Measurements from ENCODE around the gene SNRNP25. TPM values are rescaled to one million over a fixed set of nuclear protein-coding genes. Genes with fewer than 3 reads are reported as not detected.

SNRNP25 gene
- polyA plus RNA-seq, 1 experiment: 38.8 TPM

- CTCF ChIA-PET: interaction anchor here (12.2 kb wide), 1 partner anchor 25 kb away, joined by 242 read pairs; no protein-coding TSS in a partner anchor
Measured at GRCh38 chr16:71210-71539, 17.5 kb downstream of the SNRNP25 start.

GRCh38 chr16:71540-72401, 18.1 kb downstream of the SNRNP25 start:
- POLR2A ChIA-PET: interaction anchor here (0.6 to 1.9 kb wide), 6 partner anchors 11 to 45 kb away, joined by 3 to 12 read pairs (median 5); partner anchors contain the start of genes POLR3K and SNRNP25
- no peaks in the 10 kb centered on the region; the same call in 1 of the 2 replicates for H3K9me3 ChIP-seq (ENCODE audit: control insufficient read depth, insufficient read depth, low read length)
- no peak for TF ChIP-seq CTCF (IDR thresholded peaks at IDR 0.05; ENCODE audit: low read depth, low read length)
- peak overlapping the region; percentile 89 for H3K4me3 ChIP-seq (ENCODE audit: low read depth, low read length)
- CTCF ChIA-PET: interaction anchor here (12.2 kb wide), 1 partner anchor 24 kb away, joined by 242 read pairs; no protein-coding TSS in a partner anchor
- no peaks in the 10 kb centered on the region for H3K27me3 ChIP-seq (ENCODE audit: control insufficient read depth, insufficient read depth, low read length)
- no peak for DNase-seq (ENCODE audit: low read depth, low spot score)
- peak overlapping the region; percentile 52 for H3K27ac ChIP-seq (ENCODE audit: low read depth, low read length)

More at GRCh38 chr16:71210-71539, 17.5 kb downstream of the SNRNP25 start:
- Histone ChIP-seq H3K27me3 (ENCODE audit: control insufficient read depth, insufficient read depth, low read length) (no peaks in the 10 kb centered on the region), H3K4me3 (ENCODE audit: low read depth, low read length) (peak overlapping the region; percentile 89), H3K27ac (ENCODE audit: low read depth, low read length) (peak overlapping the region; percentile 52), H3K9me3 (ENCODE audit: control insufficient read depth, insufficient read depth, low read length) (no peaks in the 10 kb centered on the region; the same call in 1 of the 2 replicates)
- no peak for TF ChIP-seq CTCF (IDR thresholded peaks at IDR 0.05; ENCODE audit: low read depth, low read length)
- no peak for DNase-seq (ENCODE audit: low read depth, low spot score)
- POLR2A ChIA-PET: interaction anchor here (0.6 to 1.9 kb wide), 6 partner anchors 13 to 46 kb away, joined by 3 to 12 read pairs (median 6); partner anchors contain the start of genes POLR3K and SNRNP25

GRCh38 chr16:72561-73548, 19.2 kb downstream of the SNRNP25 start, which contains the start of gene RHBDF1:
TSS of gene RHBDF1 (minus strand) at chr16:72631. CDS start at chr16:65015, 7,616 bp downstream.
- CTCF ChIA-PET: interaction anchor here (1.7 to 12.2 kb wide), 2 partner anchors 23 to 34 kb away, joined by 5 to 242 read pairs; no protein-coding TSS in a partner anchor
- TF ChIP-seq CTCF (IDR thresholded peaks at IDR 0.05; ENCODE audit: low read depth, low read length): no peak
- POLR2A ChIA-PET: interaction anchor here (1.0 to 1.9 kb wide), 4 partner anchors 12 to 24 kb away, joined by 4 to 12 read pairs (median 6); partner anchors contain the start of genes POLR3K and SNRNP25
- Histone ChIP-seq H3K27me3 (ENCODE audit: control insufficient read depth, insufficient read depth, low read length) (no peaks in the 10 kb centered on the region), H3K27ac (ENCODE audit: low read depth, low read length) (peak within 1 kb of the TSS; percentile 52), H3K4me3 (ENCODE audit: low read depth, low read length) (peak within 1 kb of the TSS; percentile 89), H3K9me3 (ENCODE audit: control insufficient read depth, insufficient read depth, low read length) (no peaks in the 10 kb centered on the region; the same call in 1 of the 2 replicates)
- no peak for DNase-seq (ENCODE audit: low read depth, low spot score)

GRCh38 chr16:74051-74746, 20.6 kb downstream of the SNRNP25 start:
- Histone ChIP-seq H3K27me3 (ENCODE audit: control insufficient read depth, insufficient read depth, low read length) (no peaks in the 10 kb centered on the region), H3K27ac (ENCODE audit: low read depth, low read length) (no peak overlapping the region), H3K9me3 (ENCODE audit: control insufficient read depth, insufficient read depth, low read length) (no peaks in the 10 kb centered on the region; the same call in 1 of the 2 replicates), H3K4me3 (ENCODE audit: low read depth, low read length) (no peak overlapping the region)
- TF ChIP-seq CTCF (IDR thresholded peaks at IDR 0.05; ENCODE audit: low read depth, low read length): no peak
- DNase-seq (ENCODE audit: low read depth, low spot score): no peak
- POLR2A ChIA-PET: interaction anchor here (0.6 to 1.1 kb wide), 2 partner anchors 10 to 13 kb away, joined by 3 to 5 read pairs; no protein-coding TSS in a partner anchor
- CTCF ChIA-PET: interaction anchor here (0.9 to 12.2 kb wide), 4 partner anchors 8 to 33 kb away, joined by 3 to 242 read pairs (median 6); no protein-coding TSS in a partner anchor

Data from AG04450 (cell line).